HepG2 (cell line): ENCODE results near the gene ACACB. TPM values are rescaled to one million over a fixed set of nuclear protein-coding genes. Genes with fewer than 3 reads are reported as not detected.

Source experiments
- ATAC-seq: fragments of 200-7000 bp; cut with Tn5 transposase; 3 replicates; pipeline ENCODE4 v1.9.1; 2020; ENCODE audit warnings: mild to moderate bottlenecking, moderate library complexity
- BruUV-seq: library from RNA; stranded (reverse); fragments of 400-500 nt; replicated peaks from 2 replicates; lab custom pipeline; 2021; lab: Mats Ljungman, UMichigan
- CTCF ChIA-PET: fragments of 300-600 bp; formaldehyde crosslinking; extraction: SDS; loops from one replicate; lab custom pipeline; 2021; ENCODE audit warnings: low total read pairs, inconsistent platforms, low intra/inter-chr PET ratio; lab: Yijun Ruan, JAX
- POLR2A ChIA-PET: fragments of 350-600 bp; sonication (Branson Sonifier 250); formaldehyde crosslinking; loops from one replicate; lab custom pipeline; 2020; ENCODE audit warnings: antibody characterized with exemption, inconsistent platforms; lab: Yijun Ruan, JAX
- DNase-seq: peaks from one replicate; pipeline ENCODE4 v3.0.0-alpha.2; 2015; ENCODE audit warnings: low spot score
- FAIRE-seq: peaks from 3 replicates; lab custom pipeline; 2011; peaks lifted over from hg19 to GRCh38; lab: Jason Lieb, UNC
- H2AFZ ChIP-seq: one replicate; pipeline ENCODE4 v1.6.1; 2011; ENCODE audit warnings: low read length, inconsistent platforms
- H3K27ac ChIP-seq: fragments of 300-600 bp; 3 replicates; pipeline ENCODE4 v1.8.0; 2011; ENCODE audit warnings: mixed run types, mild to moderate bottlenecking, mixed read lengths, low read length, inconsistent platforms; ENCODE audit not compliant: insufficient read depth; ENCODE audit errors: extremely low read length
- H3K27me3 ChIP-seq, 2 experiments: fragments of 200-600 bp in 1 of 2; 2 replicates in 1 of 2; 3 replicates in 1 of 2; pipeline versions ENCODE4 v1.6.0 to v1.8.0; 2011; ENCODE audit warnings: low read length in 2 of 2, mild to moderate bottlenecking in 2 of 2, moderate library complexity in 2 of 2, inconsistent platforms in 1 of 2; ENCODE audit not compliant: insufficient read depth in 2 of 2, control insufficient read depth in 1 of 2
- H3K36me3 ChIP-seq, 2 experiments: fragments of 200-600 bp in 1 of 2; replicated peaks in 1 of 2; 2 replicates in 1 of 2; 3 replicates in 1 of 2; pipeline versions ENCODE4 v1.5.1 to v1.8.0; 2011; ENCODE audit warnings: low read length in 2 of 2, inconsistent platforms in 1 of 2; ENCODE audit not compliant: insufficient read depth in 2 of 2, control insufficient read depth in 1 of 2
- H3K4me1 ChIP-seq: 2 replicates; pipeline ENCODE4 v1.5.1; 2012; ENCODE audit warnings: low read length, inconsistent platforms; ENCODE audit not compliant: insufficient read depth
- H3K4me2 ChIP-seq: 2 replicates; pipeline ENCODE4 v1.6.0; 2011; ENCODE audit warnings: low read depth, low read length, inconsistent platforms
- H3K4me3 ChIP-seq, 3 experiments: fragments of 200-600 bp in 1 of 3; sonication (generic), shearing (Covaris generic) in 1 of 3; replicated peaks in 1 of 3; 2 replicates each; pipeline ENCODE4 v1.5.1; 2011 to 2016; ENCODE audit warnings: low read length in 3 of 3, inconsistent platforms in 2 of 3, low read depth in 2 of 3, mild to moderate bottlenecking in 2 of 3, control low read depth in 1 of 3, mixed read lengths in 1 of 3; ENCODE audit not compliant: insufficient read depth in 1 of 3
- H3K79me2 ChIP-seq: one replicate; pipeline ENCODE4 v1.6.1; 2011; ENCODE audit warnings: low read length, inconsistent platforms; ENCODE audit not compliant: insufficient read depth
- H3K9ac ChIP-seq: 2 replicates; pipeline ENCODE4 v1.6.0; 2011; ENCODE audit warnings: mild to moderate bottlenecking, low read depth, low read length, inconsistent platforms; ENCODE audit not compliant: insufficient read depth
- H3K9me3 ChIP-seq: 2 replicates; pipeline ENCODE4 v1.5.1; 2012; ENCODE audit warnings: mild to moderate bottlenecking, low read length
- H4K20me1 ChIP-seq: 2 replicates; pipeline ENCODE4 v1.6.0; 2011; ENCODE audit warnings: inconsistent platforms, mild to moderate bottlenecking, low read length, moderate library complexity; ENCODE audit not compliant: insufficient read depth
- CREB1 ChIP-seq, 2 experiments: fragments of 450-650 bp in 1 of 2; IDR thresholded peaks; 2 replicates each; pipeline ENCODE4 v1.6.1; 2016 to 2017; ENCODE audit warnings: control low read depth in 1 of 2, mild to moderate bottlenecking in 1 of 2, missing compliant biosample characterization in 1 of 2, missing genetic modification characterization in 1 of 2
- DR1 ChIP-seq: sonication (generic); formaldehyde crosslinking; IDR thresholded peaks from 2 replicates; pipeline ENCODE4 v1.8.0; 2021; ENCODE audit warnings: mild to moderate bottlenecking, missing genetic modification reagents, inconsistent platforms
- GATA4 ChIP-seq: sonication (generic); IDR thresholded peaks from 2 replicates; pipeline ENCODE4 v1.6.1; 2016; ENCODE audit warnings: antibody characterized with exemption, low read depth, borderline replicate concordance
- JUND ChIP-seq: sonication (generic); formaldehyde crosslinking; IDR thresholded peaks from 2 replicates; pipeline ENCODE4 v1.8.0; 2022; ENCODE audit warnings: mild to moderate bottlenecking, missing genetic modification reagents
- KDM3A ChIP-seq: IDR thresholded peaks from 2 replicates; pipeline ENCODE4 v1.6.1; 2018; ENCODE audit warnings: low read depth, missing compliant biosample characterization
- MYPOP ChIP-seq: sonication (generic); formaldehyde crosslinking; IDR thresholded peaks from 2 replicates; pipeline ENCODE4 v1.8.1; 2023; ENCODE audit warnings: mild to moderate bottlenecking, moderate library complexity, missing genetic modification reagents
- NR2C2 ChIP-seq: sonication (generic); formaldehyde crosslinking; IDR thresholded peaks from 2 replicates; pipeline ENCODE4 v1.4.0; 2020; ENCODE audit warnings: missing genetic modification reagents, mild to moderate bottlenecking, moderate library complexity, borderline replicate concordance
- POGK ChIP-seq: sonication (generic); formaldehyde crosslinking; conservative IDR thresholded peaks from 2 replicates; pipeline ENCODE4 v1.8.0; 2022; ENCODE audit warnings: mild to moderate bottlenecking, moderate library complexity, missing genetic modification reagents
- RNF2 ChIP-seq: fragments of 450-650 bp; conservative IDR thresholded peaks from 2 replicates; pipeline ENCODE4 v1.6.1; 2016; ENCODE audit warnings: low read depth
- ZNF432 ChIP-seq: sonication (generic); formaldehyde crosslinking; IDR thresholded peaks from 2 replicates; pipeline ENCODE4 v1.5.0; 2020; ENCODE audit warnings: missing genetic modification reagents, mild to moderate bottlenecking, borderline replicate concordance
- ZNF556 ChIP-seq: sonication (generic); formaldehyde crosslinking; IDR thresholded peaks from 2 replicates; pipeline ENCODE4 v1.4.0; 2020; ENCODE audit warnings: mild to moderate bottlenecking, missing genetic modification reagents, borderline replicate concordance
- ZNF564 ChIP-seq: sonication (generic); formaldehyde crosslinking; IDR thresholded peaks from 2 replicates; pipeline ENCODE4 v1.8.1; 2023; ENCODE audit warnings: mild to moderate bottlenecking, missing genetic modification reagents
- ZNF607 ChIP-seq: sonication (generic); formaldehyde crosslinking; IDR thresholded peaks from 2 replicates; pipeline ENCODE4 v1.5.1; 2020; ENCODE audit warnings: missing genetic modification reagents, mild to moderate bottlenecking, borderline replicate concordance
- WGBS: methylation state at CpG from one replicate; pipeline ENCODE4 v1.1.6; 2017; ENCODE audit warnings: low lambda C conversion rate; 5-methylcytosine and 5-hydroxymethylcytosine counted together
- in situ Hi-C: cut with HindIII; loops from 2 replicates; pipeline ENCODE4 v1.10.0; 2017; ENCODE audit warnings: low pct_unique_long_range_greater_than_20kb; ENCODE audit not compliant: extremely low pct_ligation_motif_present
- intact Hi-C: fragments of 100-400 bp; cut with micrococcal nuclease; formaldehyde crosslinking; loops from one replicate; pipeline ENCODE4 v1.10.0; 2022; ENCODE audit not compliant: unreplicated experiment
- polyA plus RNA-seq, 8 experiments: library from polyadenylated mRNA; depleted of rRNA in 3 of 8; stranded (reverse) in 7 of 8; unstranded in 1 of 8; fragments of >200 nt; fragmentation: Illumina TruSeq in 4 of 8; extraction: Trizol in 4 of 8; gene quantifications; 2 replicates each; pipeline versions ENCODE4 v1.2.1 to v1.2.3, GENCODE V29; 2011 to 2016; ENCODE audit warnings: low read depth in 4 of 8, missing spikeins in 1 of 8, mixed read lengths in 1 of 8; ENCODE audit not compliant: insufficient read depth in 1 of 8
- total RNA-seq, 5 experiments: library from RNA; depleted of rRNA; stranded (reverse); fragments of >200 nt; fragmentation: Illumina TruSeq; extraction: Trizol; gene quantifications; 2 replicates each; pipeline ENCODE4 v1.2.3, GENCODE V29; 2016; ENCODE audit warnings: low read depth in 1 of 5
- TF ChIP-seq, protein P1 (sequence below): sonication (generic); formaldehyde crosslinking; IDR thresholded peaks from 2 replicates; pipeline ENCODE4 v1.9.0; 2021; ENCODE audit warnings: missing genetic modification reagents, borderline replicate concordance
- TF ChIP-seq, protein P2 (sequence below): sonication (generic); formaldehyde crosslinking; IDR thresholded peaks from 2 replicates; pipeline ENCODE4 v1.5.0; 2020; ENCODE audit warnings: mild to moderate bottlenecking, missing genetic modification reagents

The ACACB gene
- total and polyA plus RNA-seq, 2 of the 13 experiments (the other 11 are each of a cell fraction or from before 2014, with no cell fraction given) = 6.2 to 8.6 TPM

DNA sequence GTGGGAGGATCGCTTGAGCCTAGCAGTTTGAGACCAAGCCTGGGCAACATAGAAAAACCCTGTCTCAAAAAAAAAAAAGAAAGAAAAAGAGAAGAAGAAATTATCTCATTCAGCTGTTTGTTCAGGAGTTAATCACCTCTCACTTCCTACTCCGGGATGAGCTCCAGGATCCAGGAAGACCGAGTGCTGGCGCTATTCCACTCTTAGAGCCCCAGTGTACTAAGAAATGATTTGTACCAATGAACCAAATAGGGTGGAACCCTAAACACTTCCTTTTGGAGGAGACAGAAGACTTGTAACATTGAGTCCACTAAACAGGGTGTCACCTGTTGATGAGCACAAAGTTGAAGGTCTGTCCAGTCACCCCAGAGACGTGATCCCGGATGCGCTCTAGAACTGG lies 26.7 kb upstream of the ACACB start:
- H3K9me3 ChIP-seq = no peaks in the 10 kb centered on the region
- 91% methylated on average over 7 of the region's 7 CpGs for WGBS
- H4K20me1 ChIP-seq = no peaks in the 10 kb centered on the region
- H3K9ac ChIP-seq = no peak overlapping the region
- no TSS peak for BruUV-seq
- in situ Hi-C loops (loop anchor here (5.0 to 10.0 kb wide), 2 partner anchors 137 to 205 kb away; partner anchors contain the start of gene DAO), intact Hi-C loops (loop anchor here (5.0 to 10.0 kb wide), 2 partner anchors 37 to 425 kb away; partner anchors contain the start of gene USP30)
- no peak overlapping the region for H3K4me2 ChIP-seq
- no peak overlapping the region for H3K4me3 ChIP-seq
- no peak for FAIRE-seq
- CTCF ChIA-PET = no interaction called here
- no peaks in the 10 kb centered on the region for H3K27me3 ChIP-seq
- peaks cover 8 to 27% of the 10 kb centered on the region in 2 experiments; a peak in 4 of 5 replicates for H3K36me3 ChIP-seq
- H3K27ac ChIP-seq = no peak overlapping the region
- H2AFZ ChIP-seq = no peak overlapping the region
- no peak for DNase-seq
- TF ChIP-seq KDM3A (CRISPR knock-in tag) (no peak), ZNF564 (no peak), MYPOP (CRISPR knock-in tag) (no peak), JUND (CRISPR knock-in tag) (no peak), GATA4 (no peak), ZNF607 (CRISPR knock-in tag) (no peak), ZNF432 (no peak), DR1 (CRISPR knock-in tag) (no peak), POGK (no peak), NR2C2 (no peak), RNF2 (no peak), CREB1 (IDR thresholded peaks at IDR 0.05) (no peak), CREB1 (CRISPR knock-in tag; IDR thresholded peaks at IDR 0.05) (no peak), ZNF556 (no peak)
- TF ChIP-seq, protein P1, sequence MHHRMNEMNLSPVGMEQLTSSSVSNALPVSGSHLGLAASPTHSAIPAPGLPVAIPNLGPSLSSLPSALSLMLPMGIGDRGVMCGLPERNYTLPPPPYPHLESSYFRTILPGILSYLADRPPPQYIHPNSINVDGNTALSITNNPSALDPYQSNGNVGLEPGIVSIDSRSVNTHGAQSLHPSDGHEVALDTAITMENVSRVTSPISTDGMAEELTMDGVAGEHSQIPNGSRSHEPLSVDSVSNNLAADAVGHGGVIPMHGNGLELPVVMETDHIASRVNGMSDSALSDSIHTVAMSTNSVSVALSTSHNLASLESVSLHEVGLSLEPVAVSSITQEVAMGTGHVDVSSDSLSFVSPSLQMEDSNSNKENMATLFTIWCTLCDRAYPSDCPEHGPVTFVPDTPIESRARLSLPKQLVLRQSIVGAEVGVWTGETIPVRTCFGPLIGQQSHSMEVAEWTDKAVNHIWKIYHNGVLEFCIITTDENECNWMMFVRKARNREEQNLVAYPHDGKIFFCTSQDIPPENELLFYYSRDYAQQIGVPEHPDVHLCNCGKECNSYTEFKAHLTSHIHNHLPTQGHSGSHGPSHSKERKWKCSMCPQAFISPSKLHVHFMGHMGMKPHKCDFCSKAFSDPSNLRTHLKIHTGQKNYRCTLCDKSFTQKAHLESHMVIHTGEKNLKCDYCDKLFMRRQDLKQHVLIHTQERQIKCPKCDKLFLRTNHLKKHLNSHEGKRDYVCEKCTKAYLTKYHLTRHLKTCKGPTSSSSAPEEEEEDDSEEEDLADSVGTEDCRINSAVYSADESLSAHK (CRISPR knock-in tag) = no peak
- TF ChIP-seq, protein P2, sequence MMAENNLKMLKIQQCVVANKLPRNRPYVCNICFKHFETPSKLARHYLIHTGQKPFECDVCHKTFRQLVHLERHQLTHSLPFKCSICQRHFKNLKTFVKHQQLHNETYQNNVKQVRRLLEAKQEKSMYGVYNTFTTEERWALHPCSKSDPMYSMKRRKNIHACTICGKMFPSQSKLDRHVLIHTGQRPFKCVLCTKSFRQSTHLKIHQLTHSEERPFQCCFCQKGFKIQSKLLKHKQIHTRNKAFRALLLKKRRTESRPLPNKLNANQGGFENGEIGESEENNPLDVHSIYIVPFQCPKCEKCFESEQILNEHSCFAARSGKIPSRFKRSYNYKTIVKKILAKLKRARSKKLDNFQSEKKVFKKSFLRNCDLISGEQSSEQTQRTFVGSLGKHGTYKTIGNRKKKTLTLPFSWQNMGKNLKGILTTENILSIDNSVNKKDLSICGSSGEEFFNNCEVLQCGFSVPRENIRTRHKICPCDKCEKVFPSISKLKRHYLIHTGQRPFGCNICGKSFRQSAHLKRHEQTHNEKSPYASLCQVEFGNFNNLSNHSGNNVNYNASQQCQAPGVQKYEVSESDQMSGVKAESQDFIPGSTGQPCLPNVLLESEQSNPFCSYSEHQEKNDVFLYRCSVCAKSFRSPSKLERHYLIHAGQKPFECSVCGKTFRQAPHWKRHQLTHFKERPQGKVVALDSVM (CRISPR knock-in tag) = no peak
- peaks cover 18% of the 10 kb centered on the region for H3K79me2 ChIP-seq
- POLR2A ChIA-PET = no interaction called here
- peaks cover 79% of the 10 kb centered on the region for H3K4me1 ChIP-seq
- no peak for ATAC-seq
